Gastrocnemius medialis (tissue), 4 donors: ENCODE results near the gene MOBP. TPM values are rescaled to one million over a fixed set of nuclear protein-coding genes. Genes with fewer than 3 reads are reported as not detected.
"Not testable (repeated sequence)": the region's sequence is repeated elsewhere in the genome, so short reads cannot be mapped to it uniquely, and the experiment has no call there.

ENCODE experiments used
- ATAC-seq, 2 donors: fragments of 150-250 bp; one replicate each; pipeline ENCODE4 v1.9.1; 2016
- DNase-seq, 2 donors: peaks; one replicate each; pipeline ENCODE4 v3.0.0-alpha.2; 2019
- H3K27ac ChIP-seq, 4 donors: fragments of 200-600 bp; sonication (generic); 1 replicate in 1 of 4; 2 replicates in 3 of 4; pipeline ENCODE4 v1.5.1; 2016 to 2018; ENCODE audit warnings: mild to moderate bottlenecking in 2 of 4, moderate library complexity in 1 of 4
- H3K27me3 ChIP-seq, 3 donors: fragments of 200-600 bp; sonication (generic) in 2 of 3; 1 replicate in 1 of 3; 2 replicates in 2 of 3; pipeline versions ENCODE4 v1.5.1 to v1.6.0; 2016 to 2019; ENCODE audit warnings: mild to moderate bottlenecking in 1 of 3, moderate library complexity in 1 of 3
- H3K36me3 ChIP-seq, 2 donors: fragments of 200-600 bp; sonication (generic) in 1 of 2; one replicate each; pipeline ENCODE4 v1.5.1; 2017 to 2018
- H3K4me1 ChIP-seq, 2 donors: fragments of 200-600 bp; sonication (generic) in 1 of 2; one replicate each; pipeline ENCODE4 v1.5.1; 2016 to 2017; ENCODE audit warnings: mild to moderate bottlenecking in 2 of 2
- H3K4me3 ChIP-seq, 4 donors: fragments of 200-600 bp; sonication (generic) in 3 of 4; 1 replicate in 1 of 4; 2 replicates in 3 of 4; pipeline ENCODE4 v1.5.1; 2016 to 2019; ENCODE audit warnings: mild to moderate bottlenecking in 2 of 4
- H3K9me3 ChIP-seq, 3 donors: fragments of 200-600 bp; sonication (generic) in 2 of 3; 1 replicate in 1 of 3; 2 replicates in 2 of 3; pipeline ENCODE4 v1.5.1; 2016 to 2019
- POLR2A ChIP-seq, 2 donors: fragments of 450-650 bp; IDR thresholded peaks; one replicate each; pipeline ENCODE4 v1.6.1; 2017; ENCODE audit warnings: antibody characterized with exemption in 2 of 2, mild to moderate bottlenecking in 2 of 2, moderate library complexity in 2 of 2
- in situ Hi-C, 4 donors: fragments of 200-750 bp; cut with MboI; loops; one replicate each; pipeline versions ENCODE4 v1.15.0 to v1.8.0; 2017; ENCODE audit warnings: low sequenced_read_pairs in 4 of 4
- intact Hi-C: fragments of 100-400 bp; cut with DNase I; formaldehyde crosslinking; loops from one replicate; pipeline ENCODE4 v1.15.1; 2023; ENCODE audit warnings: low total_unique reads
- total RNA-seq, 4 donors: library from RNA; depleted of rRNA; stranded (reverse); fragments of >200 nt; gene quantifications; one replicate each; pipeline versions ENCODE4 v1.1.0 to v1.2.3, GENCODE V29; 2016
- TF ChIP-seq, protein P1 (sequence below), 5 experiments: fragments of 450-650 bp in 3 of 5; fragments of 200-600 bp in 2 of 5; sonication (generic) in 2 of 5; IDR thresholded peaks in 4 of 5; conservative IDR thresholded peaks in 1 of 5; 1 replicate in 4 of 5; 2 replicates in 1 of 5; pipeline ENCODE4 v1.5.1; 2016 to 2019; ENCODE audit warnings: antibody characterized with exemption in 5 of 5, mild to moderate bottlenecking in 3 of 5, moderate library complexity in 3 of 5

The MOBP gene
- total RNA-seq, 4 donors from 2014 or later = not detected

DNA sequence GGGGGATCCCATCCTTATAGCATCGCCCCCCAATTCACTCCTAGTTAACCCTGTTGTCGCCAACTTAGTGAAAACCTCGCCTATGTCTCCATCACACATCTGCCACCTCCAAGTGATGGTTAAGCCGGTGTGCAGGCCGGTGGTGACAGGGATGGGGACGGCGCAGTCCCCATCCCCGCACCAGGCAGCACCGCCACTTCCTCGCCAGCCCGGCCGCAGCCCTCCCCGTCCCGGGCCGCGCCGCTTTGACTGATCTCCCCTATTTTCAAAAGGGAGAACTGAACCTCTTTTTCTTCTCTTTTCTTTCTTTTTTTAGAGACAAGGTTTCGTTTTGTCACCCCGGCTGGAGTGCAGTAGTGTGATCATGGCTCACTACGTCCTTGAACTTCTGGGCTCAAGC is 11.3 kb upstream of the MOBP start:
- intact Hi-C loops = no loop called here
- H3K27ac ChIP-seq = no peak overlapping the region
- in situ Hi-C loops = no loop called here
- ATAC-seq = no peak
- H3K4me1 ChIP-seq = no peaks in the 10 kb centered on the region
- H3K27me3 ChIP-seq = no peaks in the 10 kb centered on the region
- DNase-seq = no peak
- H3K9me3 ChIP-seq = no peaks in the 10 kb centered on the region
- no peak overlapping the region for H3K4me3 ChIP-seq
- no peaks in the 10 kb centered on the region for H3K36me3 ChIP-seq
- TF ChIP-seq, protein P1, sequence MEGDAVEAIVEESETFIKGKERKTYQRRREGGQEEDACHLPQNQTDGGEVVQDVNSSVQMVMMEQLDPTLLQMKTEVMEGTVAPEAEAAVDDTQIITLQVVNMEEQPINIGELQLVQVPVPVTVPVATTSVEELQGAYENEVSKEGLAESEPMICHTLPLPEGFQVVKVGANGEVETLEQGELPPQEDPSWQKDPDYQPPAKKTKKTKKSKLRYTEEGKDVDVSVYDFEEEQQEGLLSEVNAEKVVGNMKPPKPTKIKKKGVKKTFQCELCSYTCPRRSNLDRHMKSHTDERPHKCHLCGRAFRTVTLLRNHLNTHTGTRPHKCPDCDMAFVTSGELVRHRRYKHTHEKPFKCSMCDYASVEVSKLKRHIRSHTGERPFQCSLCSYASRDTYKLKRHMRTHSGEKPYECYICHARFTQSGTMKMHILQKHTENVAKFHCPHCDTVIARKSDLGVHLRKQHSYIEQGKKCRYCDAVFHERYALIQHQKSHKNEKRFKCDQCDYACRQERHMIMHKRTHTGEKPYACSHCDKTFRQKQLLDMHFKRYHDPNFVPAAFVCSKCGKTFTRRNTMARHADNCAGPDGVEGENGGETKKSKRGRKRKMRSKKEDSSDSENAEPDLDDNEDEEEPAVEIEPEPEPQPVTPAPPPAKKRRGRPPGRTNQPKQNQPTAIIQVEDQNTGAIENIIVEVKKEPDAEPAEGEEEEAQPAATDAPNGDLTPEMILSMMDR (IDR thresholded peaks at IDR 0.05 in 4 of 5, conservative IDR thresholded peaks at IDR 0.05 in 1 of 5) = no peak
- no peak for TF ChIP-seq POLR2A (IDR thresholded peaks at IDR 0.05)

DNA sequence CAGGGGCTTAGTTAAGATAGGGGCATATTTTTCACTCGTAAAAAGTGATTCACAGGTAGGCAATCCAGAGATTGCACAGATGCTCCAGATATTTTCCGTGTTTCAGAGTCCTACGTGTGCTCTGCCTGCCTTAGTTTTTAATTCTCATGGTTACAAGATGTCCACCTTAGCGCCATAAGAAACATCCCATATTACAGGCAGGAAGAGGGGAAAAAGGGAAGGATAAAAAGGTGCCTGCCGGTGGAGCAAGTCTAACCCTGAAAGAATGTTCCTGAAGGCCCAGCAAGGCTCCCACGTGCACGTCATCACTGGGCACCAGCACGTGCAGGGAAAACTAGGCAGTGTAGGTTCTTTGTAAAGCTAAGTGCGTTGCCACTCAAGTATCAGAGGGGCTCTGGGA is 10.1 kb upstream of the MOBP start:
- DNase-seq (no peak), ATAC-seq (no peak)
- Histone ChIP-seq H3K27me3 (no peaks in the 10 kb centered on the region), H3K36me3 (no peaks in the 10 kb centered on the region), H3K9me3 (no peaks in the 10 kb centered on the region), H3K4me3 (no peak overlapping the region), H3K27ac (no peak overlapping the region), H3K4me1 (no peaks in the 10 kb centered on the region)
- in situ Hi-C loops = no loop called here
- intact Hi-C loops = no loop called here
- no peak for TF ChIP-seq POLR2A (IDR thresholded peaks at IDR 0.05)
- TF ChIP-seq, protein P1 (IDR thresholded peaks at IDR 0.05 in 4 of 5, conservative IDR thresholded peaks at IDR 0.05 in 1 of 5) = no peak

DNA sequence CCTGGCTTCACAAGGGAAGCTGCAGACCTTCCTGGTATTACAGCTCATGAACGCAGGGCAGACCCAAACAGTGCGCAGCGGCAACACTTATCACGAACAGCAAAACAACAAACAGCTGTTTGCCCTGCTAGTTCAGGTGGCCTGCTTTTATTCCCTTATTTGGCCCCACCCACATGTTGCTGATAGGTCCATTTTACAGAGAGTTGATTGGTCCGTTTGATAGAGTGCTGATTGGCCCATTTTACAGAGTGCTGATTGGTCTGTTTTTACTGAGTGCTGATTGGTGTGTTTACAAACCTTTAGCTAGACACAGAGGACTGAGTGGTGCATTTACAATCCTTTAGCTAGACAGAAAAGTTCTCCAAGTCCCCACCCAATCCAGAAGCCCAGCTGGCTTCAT is 8.9 kb upstream of the MOBP start:
- intact Hi-C loops, DNase-seq, H3K9me3 ChIP-seq, H3K27ac ChIP-seq, in situ Hi-C loops, ATAC-seq, H3K27me3 ChIP-seq, H3K4me1 ChIP-seq, H3K36me3 ChIP-seq, H3K4me3 ChIP-seq: not testable (repeated sequence)

DNA sequence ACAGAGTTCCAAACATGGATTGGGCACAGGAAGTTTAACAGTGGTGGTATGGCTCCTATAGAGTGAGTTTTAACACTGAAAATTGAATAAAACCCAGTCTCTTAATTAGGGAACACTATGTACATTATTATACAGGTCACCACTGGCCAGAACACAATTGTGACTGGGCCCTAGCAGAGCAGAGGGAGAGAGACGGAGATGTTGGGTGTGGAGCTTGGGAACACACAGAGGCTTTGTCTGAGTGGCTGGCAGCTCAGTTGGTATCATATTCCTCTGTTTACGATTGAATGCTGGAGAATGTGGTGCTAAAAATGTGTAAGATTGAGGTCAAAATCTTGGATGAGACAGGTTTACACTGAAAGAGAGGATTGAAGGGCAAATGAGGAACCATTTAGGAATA is 6.8 kb upstream of the MOBP start:
- TF ChIP-seq POLR2A (IDR thresholded peaks at IDR 0.05) = no peak
- TF ChIP-seq, protein P1 (IDR thresholded peaks at IDR 0.05 in 4 of 5, conservative IDR thresholded peaks at IDR 0.05 in 1 of 5) = no peak
- no peak for DNase-seq
- Histone ChIP-seq H3K9me3 (no peaks in the 10 kb centered on the region), H3K27ac (no peak overlapping the region), H3K4me1 (no peaks in the 10 kb centered on the region), H3K27me3 (no peaks in the 10 kb centered on the region), H3K4me3 (no peak overlapping the region), H3K36me3 (no peaks in the 10 kb centered on the region)
- in situ Hi-C loops (no loop called here), intact Hi-C loops (no loop called here)
- no peak for ATAC-seq

DNA sequence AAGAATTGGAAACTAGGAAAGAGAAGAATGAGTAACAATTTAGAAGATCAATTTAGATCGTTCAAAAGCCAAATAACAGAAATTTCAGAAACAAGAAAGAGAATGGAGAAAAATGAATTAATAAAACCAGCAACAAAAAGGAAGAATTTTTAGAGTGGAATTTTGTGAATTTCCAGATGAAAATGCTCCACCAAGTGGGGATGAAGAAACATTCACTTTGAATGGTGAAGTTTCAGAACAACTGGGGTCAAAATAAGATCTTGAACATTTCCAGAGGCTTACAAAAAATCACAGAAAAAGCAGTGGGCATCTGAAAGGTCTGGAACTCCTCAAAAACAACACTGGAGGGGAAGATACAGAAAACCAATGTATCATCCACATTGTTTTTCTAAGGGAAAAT is 4.2 kb upstream of the MOBP start:
- Histone ChIP-seq H3K4me3 (no peak overlapping the region), H3K27me3 (no peaks in the 10 kb centered on the region), H3K9me3 (no peaks in the 10 kb centered on the region), H3K36me3 (no peaks in the 10 kb centered on the region), H3K27ac (no peak overlapping the region), H3K4me1 (no peaks in the 10 kb centered on the region)
- TF ChIP-seq, protein P1 (IDR thresholded peaks at IDR 0.05 in 4 of 5, conservative IDR thresholded peaks at IDR 0.05 in 1 of 5) = no peak
- TF ChIP-seq POLR2A (IDR thresholded peaks at IDR 0.05) = no peak
- DNase-seq = no peak
- in situ Hi-C loops (no loop called here), intact Hi-C loops (no loop called here)
- no peak for ATAC-seq
